GM23338 (cell line): Measurements from ENCODE around the gene RGL1. TPM values are rescaled to one million over a fixed set of nuclear protein-coding genes. Genes with fewer than 3 reads are reported as not detected.

Experiments
- ATAC-seq: fragments of 200-7000 bp; cut with Tn5 transposase; 3 replicates; pipeline ENCODE4 v1.9.1; 2020
- DNase-seq: peaks from one replicate; pipeline ENCODE4 v3.0.0-alpha.2; 2015; ENCODE audit warnings: low spot score
- H2AFZ ChIP-seq: fragments of 200-600 bp; sonication (generic); 2 replicates; pipeline ENCODE4 v1.8.0; 2016; ENCODE audit warnings: antibody characterized with exemption, mild to moderate bottlenecking, moderate library complexity
- H3F3A ChIP-seq: fragments of 200-600 bp; sonication (generic); replicated peaks from 2 replicates; pipeline ENCODE4 v1.8.0; 2017; ENCODE audit warnings: antibody characterized with exemption, mixed run types, low read depth
- H3K27ac ChIP-seq: fragments of 200-600 bp; sonication (generic); 2 replicates; pipeline ENCODE4 v1.6.1; 2016; ENCODE audit warnings: low read depth
- H3K27me3 ChIP-seq: fragments of 200-600 bp; sonication (generic); 2 replicates; pipeline ENCODE4 v1.8.0; 2016; ENCODE audit warnings: mild to moderate bottlenecking, mixed run types, moderate library complexity; ENCODE audit not compliant: insufficient read depth
- H3K36me3 ChIP-seq: fragments of 200-600 bp; sonication (generic); 2 replicates; pipeline ENCODE4 v1.8.0; 2016; ENCODE audit warnings: mild to moderate bottlenecking; ENCODE audit not compliant: insufficient read depth
- H3K4me1 ChIP-seq: fragments of 200-600 bp; sonication (generic); 2 replicates; pipeline ENCODE4 v1.8.0; 2016; ENCODE audit warnings: mild to moderate bottlenecking, moderate library complexity; ENCODE audit not compliant: insufficient read depth
- H3K4me2 ChIP-seq: fragments of 200-600 bp; sonication (generic); 2 replicates; pipeline ENCODE4 v1.7.1; 2017; ENCODE audit warnings: mixed run types
- H3K4me3 ChIP-seq: fragments of 200-600 bp; sonication (generic); 2 replicates; pipeline ENCODE4 v1.6.1; 2016; ENCODE audit warnings: mixed run types
- H3K79me2 ChIP-seq: fragments of 200-600 bp; sonication (generic); replicated peaks from 2 replicates; pipeline ENCODE4 v1.8.0; 2017; ENCODE audit warnings: mild to moderate bottlenecking; ENCODE audit not compliant: insufficient read depth
- H3K9me2 ChIP-seq: fragments of 200-600 bp; sonication (generic); 2 replicates; pipeline ENCODE4 v1.8.0; 2017; ENCODE audit not compliant: insufficient read depth
- H4K20me1 ChIP-seq: fragments of 200-600 bp; sonication (generic); replicated peaks from 2 replicates; pipeline ENCODE4 v1.8.0; 2017; ENCODE audit warnings: mild to moderate bottlenecking; ENCODE audit not compliant: insufficient read depth
- H3K27ac Mint-ChIP-seq: 2 replicates; pipeline ENCODE4 v1.8.0; 2020; ENCODE audit warnings: inconsistent platforms, mild to moderate bottlenecking, moderate library complexity, mixed read lengths
- H3K27me3 Mint-ChIP-seq: 3 replicates; pipeline ENCODE4 v1.8.0; 2022; ENCODE audit warnings: low read depth, mild to moderate bottlenecking, moderate library complexity, mixed read lengths, inconsistent platforms; ENCODE audit not compliant: insufficient read depth, poor library complexity
- H3K36me3 Mint-ChIP-seq: 3 replicates; pipeline ENCODE4 v1.8.0; 2021; ENCODE audit warnings: low read depth, mild to moderate bottlenecking, inconsistent platforms, moderate library complexity, mixed read lengths
- H3K4me1 Mint-ChIP-seq: 3 replicates; pipeline ENCODE4 v1.8.0; 2020; ENCODE audit warnings: mild to moderate bottlenecking, inconsistent platforms, mixed read lengths
- H3K4me3 Mint-ChIP-seq: 3 replicates; pipeline ENCODE4 v1.8.0; 2021; ENCODE audit warnings: moderate library complexity, mild to moderate bottlenecking, inconsistent platforms, mixed read lengths
- H3K9me3 Mint-ChIP-seq: 3 replicates; pipeline ENCODE4 v1.8.0; 2020; ENCODE audit warnings: moderate library complexity, mild to moderate bottlenecking, inconsistent platforms, mixed read lengths
- CREB1 ChIP-seq: fragments of 250-450 bp; sonication (Bioruptor Pico); IDR thresholded peaks from 2 replicates; pipeline ENCODE4 v1.5.0; 2020; ENCODE audit warnings: low read depth, mild to moderate bottlenecking, moderate library complexity
- CTCF ChIP-seq, 2 experiments: fragments of 200-600 bp in 1 of 2; sonication (generic) in 1 of 2; conservative IDR thresholded peaks; 2 replicates each; pipeline versions ENCODE4 v1.5.1 to v1.6.1; 2016 to 2017; ENCODE audit warnings: antibody characterized with exemption in 2 of 2, low read depth in 2 of 2, mild to moderate bottlenecking in 2 of 2, moderate library complexity in 1 of 2
- ETS1 ChIP-seq: IDR thresholded peaks from 2 replicates; pipeline ENCODE4 v1.6.1; 2016; ENCODE audit warnings: antibody characterized with exemption
- EZH2 ChIP-seq: fragments of 200-600 bp; sonication (generic); IDR thresholded peaks from one replicate; pipeline ENCODE4 v1.8.0; 2017; ENCODE audit warnings: antibody characterized with exemption, mild to moderate bottlenecking, low read depth; ENCODE audit not compliant: unreplicated experiment
- EZH2phosphoT487 ChIP-seq: fragments of 200-600 bp; sonication (generic); IDR thresholded peaks from one replicate; pipeline ENCODE4 v1.8.1; 2018; ENCODE audit warnings: antibody characterized with exemption; ENCODE audit not compliant: unreplicated experiment
- JUNB ChIP-seq: IDR thresholded peaks from one replicate; pipeline ENCODE4 v1.6.1; 2016; ENCODE audit warnings: antibody characterized with exemption; ENCODE audit not compliant: unreplicated experiment
- NANOG ChIP-seq: IDR thresholded peaks from 2 replicates; pipeline ENCODE4 v1.6.1; 2016; ENCODE audit warnings: antibody characterized with exemption, borderline replicate concordance
- POLR2AphosphoS5 ChIP-seq: IDR thresholded peaks from 2 replicates; pipeline ENCODE4 v1.6.1; 2016; ENCODE audit warnings: antibody characterized with exemption, low read depth
- STAT1 ChIP-seq: IDR thresholded peaks from one replicate; pipeline ENCODE4 v1.6.1; 2016; ENCODE audit warnings: antibody characterized with exemption; ENCODE audit not compliant: unreplicated experiment
- ZNF114 ChIP-seq: fragments of 250-450 bp; sonication (Bioruptor Pico); IDR thresholded peaks from 2 replicates; pipeline ENCODE4 v1.5.0; 2020; ENCODE audit warnings: mild to moderate bottlenecking, moderate library complexity
- ZNF331 ChIP-seq: fragments of 250-450 bp; sonication (Bioruptor Pico); IDR thresholded peaks from 2 replicates; pipeline ENCODE4 v1.5.0; 2020; ENCODE audit warnings: low read depth, mild to moderate bottlenecking, moderate library complexity
- polyA plus RNA-seq: library from polyadenylated mRNA; unstranded; fragments of >200 nt; fragmentation: Nextera tagmentation; extraction: Ambion mirVana; gene quantifications from 2 replicates; pipeline ENCODE4 v1.2.1, GENCODE V29; 2016
- total RNA-seq: library from RNA; depleted of rRNA; stranded (reverse); fragments of >200 nt; shearing (Covaris generic); gene quantifications from 2 replicates; pipeline ENCODE4 v1.2.3, GENCODE V29; 2014
- TF ChIP-seq, protein P1 (sequence below): IDR thresholded peaks from one replicate; pipeline ENCODE4 v1.6.1; 2018; ENCODE audit warnings: antibody characterized with exemption; ENCODE audit not compliant: unreplicated experiment
- TF ChIP-seq, protein P2 (sequence below): fragments of 250-450 bp; sonication (Bioruptor Pico); IDR thresholded peaks from 2 replicates; pipeline ENCODE4 v1.5.0; 2020; ENCODE audit warnings: mild to moderate bottlenecking, moderate library complexity

Gene RGL1
- total and polyA plus RNA-seq, 2 experiments from 2014 or later: 0.91 to 2.6 TPM

- Histone ChIP-seq H3K9me2 (no peaks in the 10 kb centered on the region), H3F3A (no peaks in the 10 kb centered on the region), H3K36me3 (no peaks in the 10 kb centered on the region), H3K27me3 (no peaks in the 10 kb centered on the region), H3K27ac (no peak overlapping the region), H3K79me2 (no peaks in the 10 kb centered on the region), H2AFZ (no peak overlapping the region), H3K4me2 (no peak overlapping the region), H3K4me3 (no peak overlapping the region), H4K20me1 (no peaks in the 10 kb centered on the region; the same call in 1 of the 2 replicates), H3K4me1 (no peaks in the 10 kb centered on the region)
- TF ChIP-seq POLR2AphosphoS5 (no peak), STAT1 (no peak), CTCF (conservative IDR thresholded peaks at IDR 0.05; ENCODE audit: low read depth in 2 of 2) (no peak), EZH2 (no peak), ZNF114 (no peak), NANOG (no peak), ZNF331 (CRISPR knock-in tag) (no peak), EZH2phosphoT487 (no peak), JUNB (no peak), CREB1 (CRISPR knock-in tag) (no peak), ETS1 (no peak)
- TF ChIP-seq, protein P1, sequence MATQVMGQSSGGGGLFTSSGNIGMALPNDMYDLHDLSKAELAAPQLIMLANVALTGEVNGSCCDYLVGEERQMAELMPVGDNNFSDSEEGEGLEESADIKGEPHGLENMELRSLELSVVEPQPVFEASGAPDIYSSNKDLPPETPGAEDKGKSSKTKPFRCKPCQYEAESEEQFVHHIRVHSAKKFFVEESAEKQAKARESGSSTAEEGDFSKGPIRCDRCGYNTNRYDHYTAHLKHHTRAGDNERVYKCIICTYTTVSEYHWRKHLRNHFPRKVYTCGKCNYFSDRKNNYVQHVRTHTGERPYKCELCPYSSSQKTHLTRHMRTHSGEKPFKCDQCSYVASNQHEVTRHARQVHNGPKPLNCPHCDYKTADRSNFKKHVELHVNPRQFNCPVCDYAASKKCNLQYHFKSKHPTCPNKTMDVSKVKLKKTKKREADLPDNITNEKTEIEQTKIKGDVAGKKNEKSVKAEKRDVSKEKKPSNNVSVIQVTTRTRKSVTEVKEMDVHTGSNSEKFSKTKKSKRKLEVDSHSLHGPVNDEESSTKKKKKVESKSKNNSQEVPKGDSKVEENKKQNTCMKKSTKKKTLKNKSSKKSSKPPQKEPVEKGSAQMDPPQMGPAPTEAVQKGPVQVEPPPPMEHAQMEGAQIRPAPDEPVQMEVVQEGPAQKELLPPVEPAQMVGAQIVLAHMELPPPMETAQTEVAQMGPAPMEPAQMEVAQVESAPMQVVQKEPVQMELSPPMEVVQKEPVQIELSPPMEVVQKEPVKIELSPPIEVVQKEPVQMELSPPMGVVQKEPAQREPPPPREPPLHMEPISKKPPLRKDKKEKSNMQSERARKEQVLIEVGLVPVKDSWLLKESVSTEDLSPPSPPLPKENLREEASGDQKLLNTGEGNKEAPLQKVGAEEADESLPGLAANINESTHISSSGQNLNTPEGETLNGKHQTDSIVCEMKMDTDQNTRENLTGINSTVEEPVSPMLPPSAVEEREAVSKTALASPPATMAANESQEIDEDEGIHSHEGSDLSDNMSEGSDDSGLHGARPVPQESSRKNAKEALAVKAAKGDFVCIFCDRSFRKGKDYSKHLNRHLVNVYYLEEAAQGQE: no peak
- TF ChIP-seq, protein P2, sequence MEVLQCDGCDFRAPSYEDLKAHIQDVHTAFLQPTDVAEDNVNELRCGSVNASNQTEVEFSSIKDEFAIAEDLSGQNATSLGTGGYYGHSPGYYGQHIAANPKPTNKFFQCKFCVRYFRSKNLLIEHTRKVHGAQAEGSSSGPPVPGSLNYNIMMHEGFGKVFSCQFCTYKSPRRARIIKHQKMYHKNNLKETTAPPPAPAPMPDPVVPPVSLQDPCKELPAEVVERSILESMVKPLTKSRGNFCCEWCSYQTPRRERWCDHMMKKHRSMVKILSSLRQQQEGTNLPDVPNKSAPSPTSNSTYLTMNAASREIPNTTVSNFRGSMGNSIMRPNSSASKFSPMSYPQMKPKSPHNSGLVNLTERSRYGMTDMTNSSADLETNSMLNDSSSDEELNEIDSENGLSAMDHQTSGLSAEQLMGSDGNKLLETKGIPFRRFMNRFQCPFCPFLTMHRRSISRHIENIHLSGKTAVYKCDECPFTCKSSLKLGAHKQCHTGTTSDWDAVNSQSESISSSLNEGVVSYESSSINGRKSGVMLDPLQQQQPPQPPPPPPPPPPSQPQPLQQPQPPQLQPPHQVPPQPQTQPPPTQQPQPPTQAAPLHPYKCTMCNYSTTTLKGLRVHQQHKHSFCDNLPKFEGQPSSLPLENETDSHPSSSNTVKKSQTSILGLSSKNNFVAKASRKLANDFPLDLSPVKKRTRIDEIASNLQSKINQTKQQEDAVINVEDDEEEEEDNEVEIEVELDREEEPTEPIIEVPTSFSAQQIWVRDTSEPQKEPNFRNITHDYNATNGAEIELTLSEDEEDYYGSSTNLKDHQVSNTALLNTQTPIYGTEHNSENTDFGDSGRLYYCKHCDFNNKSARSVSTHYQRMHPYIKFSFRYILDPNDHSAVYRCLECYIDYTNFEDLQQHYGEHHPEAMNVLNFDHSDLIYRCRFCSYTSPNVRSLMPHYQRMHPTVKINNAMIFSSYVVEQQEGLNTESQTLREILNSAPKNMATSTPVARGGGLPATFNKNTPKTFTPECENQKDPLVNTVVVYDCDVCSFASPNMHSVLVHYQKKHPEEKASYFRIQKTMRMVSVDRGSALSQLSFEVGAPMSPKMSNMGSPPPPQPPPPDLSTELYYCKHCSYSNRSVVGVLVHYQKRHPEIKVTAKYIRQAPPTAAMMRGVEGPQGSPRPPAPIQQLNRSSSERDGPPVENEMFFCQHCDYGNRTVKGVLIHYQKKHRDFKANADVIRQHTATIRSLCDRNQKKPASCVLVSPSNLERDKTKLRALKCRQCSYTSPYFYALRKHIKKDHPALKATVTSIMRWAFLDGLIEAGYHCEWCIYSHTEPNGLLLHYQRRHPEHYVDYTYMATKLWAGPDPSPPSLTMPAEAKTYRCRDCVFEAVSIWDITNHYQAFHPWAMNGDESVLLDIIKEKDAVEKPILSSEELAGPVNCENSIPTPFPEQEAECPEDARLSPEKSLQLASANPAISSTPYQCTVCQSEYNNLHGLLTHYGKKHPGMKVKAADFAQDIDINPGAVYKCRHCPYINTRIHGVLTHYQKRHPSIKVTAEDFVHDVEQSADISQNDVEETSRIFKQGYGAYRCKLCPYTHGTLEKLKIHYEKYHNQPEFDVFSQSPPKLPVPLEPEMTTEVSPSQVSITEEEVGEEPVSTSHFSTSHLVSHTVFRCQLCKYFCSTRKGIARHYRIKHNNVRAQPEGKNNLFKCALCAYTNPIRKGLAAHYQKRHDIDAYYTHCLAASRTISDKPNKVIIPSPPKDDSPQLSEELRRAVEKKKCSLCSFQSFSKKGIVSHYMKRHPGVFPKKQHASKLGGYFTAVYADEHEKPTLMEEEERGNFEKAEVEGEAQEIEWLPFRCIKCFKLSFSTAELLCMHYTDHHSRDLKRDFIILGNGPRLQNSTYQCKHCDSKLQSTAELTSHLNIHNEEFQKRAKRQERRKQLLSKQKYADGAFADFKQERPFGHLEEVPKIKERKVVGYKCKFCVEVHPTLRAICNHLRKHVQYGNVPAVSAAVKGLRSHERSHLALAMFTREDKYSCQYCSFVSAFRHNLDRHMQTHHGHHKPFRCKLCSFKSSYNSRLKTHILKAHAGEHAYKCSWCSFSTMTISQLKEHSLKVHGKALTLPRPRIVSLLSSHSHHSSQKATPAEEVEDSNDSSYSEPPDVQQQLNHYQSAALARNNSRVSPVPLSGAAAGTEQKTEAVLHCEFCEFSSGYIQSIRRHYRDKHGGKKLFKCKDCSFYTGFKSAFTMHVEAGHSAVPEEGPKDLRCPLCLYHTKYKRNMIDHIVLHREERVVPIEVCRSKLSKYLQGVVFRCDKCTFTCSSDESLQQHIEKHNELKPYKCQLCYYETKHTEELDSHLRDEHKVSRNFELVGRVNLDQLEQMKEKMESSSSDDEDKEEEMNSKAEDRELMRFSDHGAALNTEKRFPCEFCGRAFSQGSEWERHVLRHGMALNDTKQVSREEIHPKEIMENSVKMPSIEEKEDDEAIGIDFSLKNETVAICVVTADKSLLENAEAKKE (CRISPR knock-in tag): no peak
- H3K36me3 Mint-ChIP-seq: no peaks in the 10 kb centered on the region
- H3K9me3 Mint-ChIP-seq: no peaks in the 10 kb centered on the region
- no peak overlapping the region for H3K27ac Mint-ChIP-seq
- no peak for ATAC-seq
- no peak for DNase-seq
- no peaks in the 10 kb centered on the region for H3K4me1 Mint-ChIP-seq
- peaks cover 4% of the 10 kb centered on the region for H3K27me3 Mint-ChIP-seq
- H3K4me3 Mint-ChIP-seq: no peak overlapping the region
Measured at GRCh38 chr1:183936009-183936408, 131.1 kb downstream of the RGL1 start.
